ENCODE results near the gene SAG.

DNA sequence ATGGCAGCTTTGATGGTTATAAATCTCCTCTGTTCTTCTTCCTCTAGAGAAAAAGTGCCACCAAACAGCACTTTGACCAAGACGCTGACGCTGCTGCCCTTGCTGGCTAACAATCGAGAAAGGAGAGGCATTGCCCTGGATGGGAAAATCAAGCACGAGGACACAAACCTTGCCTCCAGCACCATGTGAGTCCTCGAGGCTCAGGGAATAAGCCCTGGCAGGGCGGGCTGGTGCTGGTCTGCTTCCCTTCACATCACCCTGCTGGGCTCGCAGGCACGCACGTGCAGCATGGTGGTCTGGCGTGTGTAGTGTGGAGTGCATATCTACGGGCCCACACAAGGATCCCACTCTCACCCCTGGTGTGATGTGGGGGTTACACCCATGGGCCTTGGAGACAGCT, 27.3 kb downstream of the SAG start:
- TF ChIP-seq, protein P1, sequence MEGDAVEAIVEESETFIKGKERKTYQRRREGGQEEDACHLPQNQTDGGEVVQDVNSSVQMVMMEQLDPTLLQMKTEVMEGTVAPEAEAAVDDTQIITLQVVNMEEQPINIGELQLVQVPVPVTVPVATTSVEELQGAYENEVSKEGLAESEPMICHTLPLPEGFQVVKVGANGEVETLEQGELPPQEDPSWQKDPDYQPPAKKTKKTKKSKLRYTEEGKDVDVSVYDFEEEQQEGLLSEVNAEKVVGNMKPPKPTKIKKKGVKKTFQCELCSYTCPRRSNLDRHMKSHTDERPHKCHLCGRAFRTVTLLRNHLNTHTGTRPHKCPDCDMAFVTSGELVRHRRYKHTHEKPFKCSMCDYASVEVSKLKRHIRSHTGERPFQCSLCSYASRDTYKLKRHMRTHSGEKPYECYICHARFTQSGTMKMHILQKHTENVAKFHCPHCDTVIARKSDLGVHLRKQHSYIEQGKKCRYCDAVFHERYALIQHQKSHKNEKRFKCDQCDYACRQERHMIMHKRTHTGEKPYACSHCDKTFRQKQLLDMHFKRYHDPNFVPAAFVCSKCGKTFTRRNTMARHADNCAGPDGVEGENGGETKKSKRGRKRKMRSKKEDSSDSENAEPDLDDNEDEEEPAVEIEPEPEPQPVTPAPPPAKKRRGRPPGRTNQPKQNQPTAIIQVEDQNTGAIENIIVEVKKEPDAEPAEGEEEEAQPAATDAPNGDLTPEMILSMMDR (IDR thresholded peaks at IDR 0.05): no peak
- TF ChIP-seq ZFX (IDR thresholded peaks at IDR 0.05; ENCODE audit: borderline replicate concordance): no peak

Measured in 22Rv1 (cell line).